Transverse colon (tissue), 4 donors: ENCODE results near the gene CYP2J2. TPM values are rescaled to one million over a fixed set of nuclear protein-coding genes. Genes with fewer than 3 reads are reported as not detected.

ENCODE experiments used
- DNase-seq: peaks from one replicate; pipeline ENCODE4 v3.0.0-alpha.2; 2019
- H3K27ac ChIP-seq, 4 donors: fragments of 200-600 bp; sonication (generic); 2 replicates each; pipeline ENCODE4 v1.5.1; 2016 to 2018; ENCODE audit warnings: inconsistent platforms in 4 of 4
- H3K27me3 ChIP-seq: fragments of 200-600 bp; sonication (generic); 2 replicates; pipeline ENCODE4 v1.5.1; 2017; ENCODE audit warnings: inconsistent platforms
- H3K36me3 ChIP-seq, 4 donors: fragments of 200-600 bp; sonication (generic); 2 replicates each; pipeline ENCODE4 v1.5.1; 2017 to 2019; ENCODE audit warnings: inconsistent platforms in 4 of 4
- H3K4me1 ChIP-seq, 4 donors: fragments of 200-600 bp; sonication (generic); 2 replicates each; pipeline ENCODE4 v1.5.1; 2017 to 2020; ENCODE audit warnings: inconsistent platforms in 4 of 4
- H3K4me3 ChIP-seq, 4 donors: fragments of 200-600 bp; sonication (generic); 1 replicate in 1 of 4; 2 replicates in 3 of 4; pipeline versions ENCODE4 v1.5.1 to v1.6.1; 2017 to 2019; ENCODE audit warnings: inconsistent platforms in 4 of 4
- H3K9me3 ChIP-seq, 2 donors: fragments of 200-600 bp; sonication (generic); 2 replicates each; pipeline ENCODE4 v1.5.1; 2017 to 2019; ENCODE audit warnings: inconsistent platforms in 2 of 2
- EP300 ChIP-seq: sonication (generic); formaldehyde crosslinking; IDR thresholded peaks from one replicate; pipeline ENCODE4 v1.6.1; 2017; ENCODE audit warnings: antibody characterized with exemption, low read depth
- POLR2A ChIP-seq: fragments of 450-650 bp; IDR thresholded peaks from one replicate; pipeline ENCODE4 v1.6.1; 2016; ENCODE audit warnings: antibody characterized with exemption, mild to moderate bottlenecking, moderate library complexity
- POLR2AphosphoS5 ChIP-seq, 3 donors: sonication (generic); formaldehyde crosslinking; IDR thresholded peaks; one replicate each; pipeline ENCODE4 v1.6.1; 2016; ENCODE audit warnings: antibody characterized with exemption in 3 of 3
- WGBS, 2 donors: methylation state at CpG; one replicate each; pipeline ENCODE4 v1.1.5; 2018; ENCODE audit warnings: low coverage in 1 of 2; 5-methylcytosine and 5-hydroxymethylcytosine counted together
- in situ Hi-C, 4 donors: fragments of 200-750 bp; cut with MboI; loops; one replicate each; pipeline versions ENCODE4 v1.15.0 to v1.15.1; 2017; ENCODE audit warnings: low sequenced_read_pairs in 3 of 4, low pct_ligation_motif_present in 1 of 4, low pct_unique_long_range_greater_than_20kb in 1 of 4
- intact Hi-C: fragments of 100-400 bp; cut with DNase I; formaldehyde crosslinking; loops from one replicate; pipeline ENCODE4 v1.15.1; 2023; ENCODE audit warnings: low total_unique reads
- total RNA-seq, 4 donors: library from RNA; depleted of rRNA; stranded (reverse); fragments of >200 nt; gene quantifications; one replicate each; pipeline ENCODE4 v1.1.0, GENCODE V29; 2016
- TF ChIP-seq, protein P1 (sequence below), 5 experiments: fragments of 200-600 bp in 3 of 5; fragments of 450-650 bp in 2 of 5; sonication (generic) in 3 of 5; IDR thresholded peaks; 1 replicate in 2 of 5; 2 replicates in 3 of 5; pipeline ENCODE4 v1.5.1; 2016 to 2017; ENCODE audit warnings: antibody characterized with exemption in 5 of 5, inconsistent platforms in 3 of 5, mild to moderate bottlenecking in 2 of 5, moderate library complexity in 1 of 5

The CYP2J2 gene
- total RNA-seq, 4 donors from 2014 or later: 21.7 to 61.9 (median 42.5) TPM

DNA sequence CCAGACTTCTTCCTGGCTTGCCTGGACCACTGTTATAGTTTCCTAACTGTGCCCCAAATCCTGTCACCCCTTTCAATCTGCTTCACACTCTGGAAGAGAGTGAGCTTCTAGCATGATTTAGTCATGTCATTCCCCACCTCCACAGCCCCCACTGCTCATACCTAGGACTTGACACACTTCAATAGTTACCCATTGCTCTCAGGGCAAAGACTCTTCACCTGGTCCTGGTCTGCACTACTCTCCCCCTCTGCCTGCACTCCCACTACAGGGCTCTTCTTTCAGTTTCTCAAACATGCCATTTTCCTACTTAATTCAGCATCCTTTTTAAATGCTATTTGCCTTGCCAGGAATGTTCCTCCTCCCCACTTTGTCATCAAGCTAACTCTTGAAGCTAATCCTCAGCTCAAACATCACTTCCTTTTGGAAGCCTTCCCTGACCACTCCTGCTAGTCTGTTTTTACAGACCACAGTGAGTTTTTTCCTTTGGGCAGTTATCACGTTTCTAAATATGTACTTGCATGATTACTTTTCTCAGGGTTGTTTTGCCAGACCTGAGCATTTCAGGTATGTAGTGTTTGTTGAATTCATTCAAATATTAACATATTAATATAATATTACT is 24.7 kb downstream of the CYP2J2 start:
- Histone ChIP-seq H3K27me3 (no peaks in the 10 kb centered on the region), H3K4me3 (no peak overlapping the region), H3K4me1 (peaks cover 0 to 10% (median 0%) of the 10 kb centered on the region in 4 donors), H3K27ac (no peak overlapping the region), H3K9me3 (no peaks in the 10 kb centered on the region), H3K36me3 (no peaks in the 10 kb centered on the region)
- TF ChIP-seq POLR2AphosphoS5 (IDR thresholded peaks at IDR 0.05) (no peak), POLR2A (no peak), EP300 (no peak)
- TF ChIP-seq, protein P1, sequence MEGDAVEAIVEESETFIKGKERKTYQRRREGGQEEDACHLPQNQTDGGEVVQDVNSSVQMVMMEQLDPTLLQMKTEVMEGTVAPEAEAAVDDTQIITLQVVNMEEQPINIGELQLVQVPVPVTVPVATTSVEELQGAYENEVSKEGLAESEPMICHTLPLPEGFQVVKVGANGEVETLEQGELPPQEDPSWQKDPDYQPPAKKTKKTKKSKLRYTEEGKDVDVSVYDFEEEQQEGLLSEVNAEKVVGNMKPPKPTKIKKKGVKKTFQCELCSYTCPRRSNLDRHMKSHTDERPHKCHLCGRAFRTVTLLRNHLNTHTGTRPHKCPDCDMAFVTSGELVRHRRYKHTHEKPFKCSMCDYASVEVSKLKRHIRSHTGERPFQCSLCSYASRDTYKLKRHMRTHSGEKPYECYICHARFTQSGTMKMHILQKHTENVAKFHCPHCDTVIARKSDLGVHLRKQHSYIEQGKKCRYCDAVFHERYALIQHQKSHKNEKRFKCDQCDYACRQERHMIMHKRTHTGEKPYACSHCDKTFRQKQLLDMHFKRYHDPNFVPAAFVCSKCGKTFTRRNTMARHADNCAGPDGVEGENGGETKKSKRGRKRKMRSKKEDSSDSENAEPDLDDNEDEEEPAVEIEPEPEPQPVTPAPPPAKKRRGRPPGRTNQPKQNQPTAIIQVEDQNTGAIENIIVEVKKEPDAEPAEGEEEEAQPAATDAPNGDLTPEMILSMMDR (IDR thresholded peaks at IDR 0.05): no peak
- intact Hi-C loops: no loop called here
- in situ Hi-C loops: no loop called here
- no peak for DNase-seq
- WGBS, 2 donors: 19 to 46% methylated on average over 1 of the region's 1 CpG

DNA sequence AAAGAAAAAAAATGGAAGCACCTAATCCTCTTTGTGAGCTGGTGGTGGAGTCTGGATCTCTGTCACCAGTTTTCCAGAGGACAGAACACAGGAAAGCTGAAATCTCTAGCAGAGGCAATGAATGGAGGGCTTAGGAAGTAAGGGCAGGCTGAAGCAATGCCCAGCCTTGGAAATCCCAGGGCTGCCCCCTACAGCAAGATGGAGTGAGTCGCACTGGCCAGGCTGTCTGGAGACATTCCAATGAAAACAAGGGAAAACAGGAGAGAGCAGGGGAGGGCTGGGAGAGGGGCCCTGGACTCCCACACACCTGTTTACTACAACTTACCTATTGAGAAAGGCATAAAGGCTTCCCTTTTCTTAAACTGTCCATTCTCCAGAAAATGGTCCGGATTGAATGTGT is 25.9 kb downstream of the CYP2J2 start:
- WGBS, 2 donors: 70 to 100% methylated on average over 1 to 2 of the region's 2 CpGs
- intact Hi-C loops (no loop called here), in situ Hi-C loops (no loop called here)
- no peak for TF ChIP-seq POLR2AphosphoS5 (IDR thresholded peaks at IDR 0.05)
- TF ChIP-seq POLR2A: no peak
- TF ChIP-seq, protein P1 (IDR thresholded peaks at IDR 0.05): no peak
- no peak for TF ChIP-seq EP300
- no peaks in the 10 kb centered on the region for H3K27me3 ChIP-seq
- H3K27ac ChIP-seq: no peak overlapping the region
- H3K4me3 ChIP-seq: no peak overlapping the region
- peaks cover 0 to 11% (median 0%) of the 10 kb centered on the region in 4 donors for H3K4me1 ChIP-seq
- DNase-seq: no peak
- no peaks in the 10 kb centered on the region for H3K9me3 ChIP-seq
- H3K36me3 ChIP-seq: no peaks in the 10 kb centered on the region

DNA sequence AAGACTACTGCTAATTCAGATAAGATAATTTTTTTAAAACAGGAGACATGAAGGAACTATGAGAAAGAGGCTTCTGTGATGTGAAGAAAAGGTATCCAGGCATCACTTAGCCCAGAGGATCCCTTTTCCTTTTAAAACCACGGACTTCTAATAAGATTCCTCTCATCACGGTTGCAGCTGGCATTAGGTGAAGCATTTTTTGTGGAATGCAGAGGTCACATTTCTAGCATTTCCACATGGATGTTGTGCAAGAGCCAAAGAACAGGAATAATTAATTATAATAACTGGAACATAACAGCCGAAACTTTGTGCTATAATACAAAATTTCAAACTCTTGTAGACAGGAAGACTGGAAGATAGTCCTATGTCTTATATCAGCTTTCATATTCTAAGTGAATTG is 27.6 kb downstream of the CYP2J2 start:
- Histone ChIP-seq H3K4me3 (no peak overlapping the region), H3K36me3 (no peaks in the 10 kb centered on the region), H3K27ac (no peak overlapping the region), H3K9me3 (no peaks in the 10 kb centered on the region), H3K27me3 (no peaks in the 10 kb centered on the region), H3K4me1 (peaks cover 0 to 24% (median 8%) of the 10 kb centered on the region in 4 donors)
- 69 to 79% methylated on average over 3 of the region's 3 CpGs for WGBS, 2 donors
- in situ Hi-C loops (no loop called here), intact Hi-C loops (no loop called here)
- TF ChIP-seq POLR2AphosphoS5 (IDR thresholded peaks at IDR 0.05) (no peak), POLR2A (no peak), EP300 (no peak)
- TF ChIP-seq, protein P1 (IDR thresholded peaks at IDR 0.05): no peak
- no peak for DNase-seq

DNA sequence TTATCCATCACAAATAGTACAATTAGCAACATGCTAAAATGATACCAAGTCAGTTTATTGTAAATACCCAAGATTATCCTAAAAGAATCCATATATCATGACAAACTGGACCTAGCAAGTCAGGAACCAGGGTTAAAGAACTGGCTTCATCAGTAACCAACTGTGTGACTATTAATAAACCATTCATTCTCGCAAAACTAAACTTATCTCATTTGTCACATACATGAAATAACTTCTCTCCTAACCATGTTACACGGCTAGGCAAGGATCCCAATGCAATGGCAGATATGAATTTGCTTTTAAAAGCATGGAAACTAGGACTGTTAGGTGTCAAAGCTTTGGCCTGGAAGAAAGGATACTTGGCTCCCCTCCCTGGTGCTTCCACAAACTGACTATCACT is 29.4 kb downstream of the CYP2J2 start:
- TF ChIP-seq POLR2A: no peak
- no peak for TF ChIP-seq POLR2AphosphoS5 (IDR thresholded peaks at IDR 0.05)
- TF ChIP-seq, protein P1 (IDR thresholded peaks at IDR 0.05): no peak
- no peak for TF ChIP-seq EP300
- Histone ChIP-seq H3K36me3 (no peaks in the 10 kb centered on the region), H3K9me3 (no peaks in the 10 kb centered on the region), H3K27ac (no peak overlapping the region), H3K4me1 (peaks cover 0 to 35% (median 16%) of the 10 kb centered on the region in 4 donors), H3K27me3 (no peaks in the 10 kb centered on the region), H3K4me3 (no peak overlapping the region)
- intact Hi-C loops: no loop called here
- no peak for DNase-seq
- WGBS, 2 donors: 89 to 94% methylated on average over 2 of the region's 2 CpGs
- in situ Hi-C loops: no loop called here
